Type B pancreatic cell (in vitro differentiated cells): ENCODE results near the gene CAPN5. TPM values are rescaled to one million over a fixed set of nuclear protein-coding genes. Genes with fewer than 3 reads are reported as not detected.

Experiments used
- DNase-seq: peaks from one replicate; pipeline ENCODE4 v3.0.0; 2021; ENCODE audit warnings: mixed read lengths; ENCODE audit not compliant: unreplicated experiment; ENCODE audit errors: extremely low spot score
- H3K27ac Mint-ChIP-seq: 2 replicates; pipeline ENCODE4 v1.8.0; 2021; ENCODE audit warnings: mild to moderate bottlenecking, mixed read lengths
- H3K27me3 Mint-ChIP-seq: 2 replicates; pipeline ENCODE4 v1.8.0; 2021; ENCODE audit warnings: mixed read lengths
- H3K36me3 Mint-ChIP-seq: 2 replicates; pipeline ENCODE4 v1.8.0; 2021; ENCODE audit warnings: mixed read lengths
- H3K4me1 Mint-ChIP-seq: one replicate; pipeline ENCODE4 v1.8.0; 2021; ENCODE audit warnings: mixed read lengths; ENCODE audit not compliant: unreplicated experiment
- H3K4me3 Mint-ChIP-seq: 2 replicates; pipeline ENCODE4 v1.8.0; 2021; ENCODE audit warnings: mild to moderate bottlenecking, mixed read lengths
- H3K9me3 Mint-ChIP-seq: 2 replicates; pipeline ENCODE4 v1.8.0; 2021; ENCODE audit warnings: mixed read lengths
- CTCF ChIP-seq: fragments of 200-600 bp; sonication (generic); conservative IDR thresholded peaks from 2 replicates; pipeline ENCODE4 v1.5.0; 2021; ENCODE audit warnings: antibody characterized with exemption, mild to moderate bottlenecking
- total RNA-seq: library from RNA; stranded (reverse); gene quantifications from 2 replicates; pipeline ENCODE4 v1.2.1, GENCODE V29; 2021; ENCODE audit warnings: low replicate concordance

The CAPN5 gene
- total RNA-seq, 1 donor from 2014 or later: 18.8 TPM

- DNase-seq: no peak
- no peaks in the 10 kb centered on the region for H3K9me3 Mint-ChIP-seq
- no peak for TF ChIP-seq CTCF
Measured at GRCh38 chr11:77149716-77150392, 83.1 kb downstream of the CAPN5 start.

GRCh38 chr11:77150836-77151235 is 84.1 kb downstream of the CAPN5 start:
- Mint-ChIP-seq H3K36me3 (no peaks in the 10 kb centered on the region), H3K9me3 (no peaks in the 10 kb centered on the region)
- TF ChIP-seq CTCF: no peak

More at GRCh38 chr11:77149716-77150392, 83.1 kb downstream of the CAPN5 start:
- Mint-ChIP-seq H3K4me1 (peaks cover 31% of the 10 kb centered on the region), H3K4me3 (no peak overlapping the region), H3K36me3 (no peaks in the 10 kb centered on the region), H3K27me3 (peaks cover 18% of the 10 kb centered on the region), H3K27ac (no peak overlapping the region)

GRCh38 chr11:77151804-77152509 is 85.2 kb downstream of the CAPN5 start:
- Mint-ChIP-seq H3K27me3 (peaks cover 15% of the 10 kb centered on the region), H3K4me1 (peaks cover 27% of the 10 kb centered on the region), H3K27ac (no peak overlapping the region), H3K4me3 (no peak overlapping the region), H3K36me3 (no peaks in the 10 kb centered on the region), H3K9me3 (no peaks in the 10 kb centered on the region)
- DNase-seq: no peak
- no peak for TF ChIP-seq CTCF

More at GRCh38 chr11:77150836-77151235, 84.1 kb downstream of the CAPN5 start:
- Mint-ChIP-seq H3K4me3 (no peak overlapping the region), H3K27ac (no peak overlapping the region), H3K4me1 (peaks cover 27% of the 10 kb centered on the region), H3K27me3 (peaks cover 18% of the 10 kb centered on the region)
- DNase-seq: no peak

GRCh38 chr11:77152846-77153245 is 86.1 kb downstream of the CAPN5 start:
- peaks cover 10% of the 10 kb centered on the region for H3K27me3 Mint-ChIP-seq

More at GRCh38 chr11:77152846-77153245, 86.1 kb downstream of the CAPN5 start:
- no peak for TF ChIP-seq CTCF
- H3K4me1 Mint-ChIP-seq: peaks cover 18% of the 10 kb centered on the region
- no peak overlapping the region for H3K4me3 Mint-ChIP-seq
- H3K27ac Mint-ChIP-seq: no peak overlapping the region
- H3K9me3 Mint-ChIP-seq: no peaks in the 10 kb centered on the region
- DNase-seq: no peak
- H3K36me3 Mint-ChIP-seq: no peaks in the 10 kb centered on the region
